HuH-7.5 (cell line): ENCODE measurements around the gene MORF4L2.

Experiments
- DNase-seq: peaks from one replicate; pipeline ENCODE4 v3.0.0; 2011; ENCODE audit warnings: low spot score

The MORF4L2 gene

DNA sequence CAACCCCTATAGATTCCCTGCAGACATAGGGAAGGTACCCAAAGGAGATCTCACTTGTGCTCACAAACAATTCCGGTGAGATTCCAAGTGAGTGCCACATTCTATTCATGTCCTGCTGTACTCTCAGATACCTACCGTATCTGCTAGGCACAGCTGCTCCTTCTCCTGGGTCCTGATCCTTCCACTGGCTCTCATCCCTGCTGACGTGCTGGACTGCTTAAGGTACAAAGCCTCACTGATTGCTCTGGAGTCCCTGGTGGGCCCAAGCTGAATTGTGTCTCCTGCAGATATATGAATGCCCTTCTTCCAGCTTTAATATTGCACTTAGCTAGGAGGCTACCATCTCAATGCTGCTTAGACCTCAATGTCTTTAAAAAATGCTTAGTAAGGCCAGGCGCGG lies 55.4 kb downstream of the MORF4L2 start:
- no peak for DNase-seq

DNA sequence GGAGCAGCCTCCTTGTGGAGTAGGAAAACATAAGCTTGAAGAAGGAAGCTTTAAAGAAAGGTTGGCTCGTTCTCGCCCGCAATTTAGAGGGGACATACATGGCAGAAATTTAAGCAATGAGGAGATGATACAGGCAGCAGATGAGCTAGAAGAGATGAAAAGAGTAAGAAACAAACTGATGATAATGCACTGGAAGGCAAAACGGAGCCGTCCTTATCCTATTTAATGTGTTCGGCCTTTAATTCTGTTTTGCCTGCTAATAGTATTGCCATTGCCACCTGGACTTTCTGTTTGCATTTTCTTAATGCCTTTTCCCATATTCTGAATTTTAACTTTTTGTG lies 56.4 kb downstream of the MORF4L2 start:
- no peak for DNase-seq

DNA sequence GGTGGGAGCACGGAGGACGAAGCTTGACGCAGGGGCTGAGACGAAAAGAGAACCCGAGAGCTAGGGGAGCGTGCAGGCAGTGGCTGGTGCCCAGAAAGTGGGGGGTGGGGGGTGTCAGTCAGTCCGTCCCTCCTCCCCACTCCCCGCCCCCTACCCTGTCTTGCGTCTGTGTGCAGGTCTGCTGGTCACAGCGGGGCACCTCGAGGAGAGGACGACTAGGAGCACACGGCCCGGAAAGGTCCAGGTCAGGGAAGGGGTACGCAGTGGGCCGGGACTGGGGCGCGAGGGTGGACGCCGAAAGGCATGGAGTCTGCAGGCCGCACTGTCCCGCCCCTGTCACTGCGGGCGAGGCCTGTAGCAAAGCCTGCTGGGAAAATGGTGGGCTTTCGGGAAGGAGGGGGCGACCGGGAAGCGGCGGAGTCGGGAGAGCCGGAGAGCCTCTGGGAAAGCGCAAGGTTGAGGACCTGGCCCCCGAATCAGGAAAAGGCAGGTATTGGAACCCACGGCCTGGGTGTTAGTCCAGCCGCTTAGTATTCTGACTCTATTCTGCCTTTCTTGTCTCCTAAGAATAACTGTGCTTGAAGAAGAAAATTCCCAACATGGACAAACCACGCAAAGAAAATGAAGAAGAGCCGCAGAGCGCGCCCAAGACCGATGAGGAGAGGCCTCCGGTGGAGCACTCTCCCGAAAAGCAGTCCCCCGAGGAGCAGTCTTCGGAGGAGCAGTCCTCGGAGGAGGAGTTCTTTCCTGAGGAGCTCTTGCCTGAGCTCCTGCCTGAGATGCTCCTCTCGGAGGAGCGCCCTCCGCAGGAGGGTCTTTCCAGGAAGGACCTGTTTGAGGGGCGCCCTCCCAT lies 57.0 kb downstream of the MORF4L2 start:
- no peak for DNase-seq

DNA sequence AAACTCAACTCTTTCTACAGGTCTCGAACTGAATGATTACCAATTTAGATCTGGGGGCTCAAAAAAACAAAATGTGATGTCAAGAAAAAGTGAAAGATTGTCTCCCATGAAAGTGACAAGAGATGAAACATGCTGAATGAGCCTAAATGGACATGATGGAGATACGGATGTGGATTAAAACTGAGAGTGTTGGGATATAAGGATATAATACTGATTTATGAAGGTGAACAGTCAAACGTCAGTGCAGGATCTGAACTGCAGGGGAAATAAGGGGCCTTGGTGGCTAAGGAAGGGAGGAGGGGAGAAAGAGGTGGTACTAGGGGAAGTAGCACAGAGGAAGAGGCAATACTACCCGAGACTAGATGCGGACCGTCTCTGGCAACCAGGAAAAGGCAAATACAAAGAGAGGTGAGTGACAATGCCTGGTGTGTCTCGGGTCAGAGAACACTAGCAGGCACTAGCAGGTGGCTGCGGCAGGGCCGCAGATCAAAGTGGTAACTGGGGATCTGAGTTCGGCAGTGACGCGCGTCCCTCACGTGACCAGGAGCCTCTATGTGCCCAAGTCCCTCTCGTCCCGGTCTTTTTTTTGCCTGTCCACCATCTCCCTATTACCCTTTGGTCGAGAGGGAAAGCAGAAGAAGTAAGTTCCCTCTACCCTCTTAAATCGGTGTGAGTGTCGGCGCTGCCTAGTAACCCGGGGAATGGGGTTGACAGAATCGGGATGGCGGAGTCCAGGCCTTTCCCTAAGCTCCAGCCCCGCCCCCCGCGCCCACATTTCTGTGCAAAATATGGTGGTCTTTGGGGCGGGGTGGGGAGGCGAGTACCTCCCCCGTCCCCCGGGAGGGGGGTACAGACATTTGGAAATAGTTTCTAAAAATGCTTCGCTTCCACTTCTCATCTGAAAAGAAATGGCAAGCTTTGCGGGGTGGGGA lies 57.8 kb downstream of the MORF4L2 start, which contains the start of gene TCEAL1:
Gene TCEAL1, plus strand, starts transcription at position 590 of the 932 bp plus-strand sequence. CDS start 942 bp downstream, outside the sequence.
- no peak for DNase-seq

DNA sequence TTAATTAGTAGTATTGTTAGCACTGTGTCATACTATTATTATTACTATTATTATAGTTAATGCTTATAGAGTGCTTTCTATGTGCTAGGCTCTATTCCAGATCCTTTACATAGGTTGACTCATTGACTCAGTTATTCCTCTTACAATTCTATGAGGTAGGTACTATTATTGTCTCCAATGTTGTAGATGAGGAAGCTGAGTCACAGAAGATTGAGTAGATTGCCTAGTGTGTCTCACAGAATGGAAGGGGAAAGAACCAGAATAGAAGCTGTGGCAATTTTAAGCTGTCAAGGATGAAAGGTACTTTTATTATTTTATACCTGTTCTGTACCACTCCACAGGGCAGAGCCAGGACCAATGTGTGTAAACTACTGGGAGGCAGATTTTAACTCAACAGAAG lies 59.6 kb downstream of the MORF4L2 start:
- no peak for DNase-seq
